COLO829 (cell line): Measurements from ENCODE around the gene NFYB.

Experiments
- DNase-seq: peaks from one replicate; pipeline ENCODE4 v3.0.0; 2012; ENCODE audit warnings: low spot score

The NFYB gene

GRCh38 chr12:104155711-104156555 lies 17.9 kb upstream of the NFYB start:
- DNase-seq = no peak

- no peak for DNase-seq
These were observed 16.8 kb upstream of the NFYB start for GRCh38 chr12:104154806-104155205.

GRCh38 chr12:104154286-104154685 lies 16.3 kb upstream of the NFYB start:
- DNase-seq = no peak

GRCh38 chr12:104152685-104153241 lies 14.8 kb upstream of the NFYB start:
- DNase-seq = no peak

GRCh38 chr12:104150416-104150815 lies 12.4 kb upstream of the NFYB start:
- DNase-seq = no peak

DNA sequence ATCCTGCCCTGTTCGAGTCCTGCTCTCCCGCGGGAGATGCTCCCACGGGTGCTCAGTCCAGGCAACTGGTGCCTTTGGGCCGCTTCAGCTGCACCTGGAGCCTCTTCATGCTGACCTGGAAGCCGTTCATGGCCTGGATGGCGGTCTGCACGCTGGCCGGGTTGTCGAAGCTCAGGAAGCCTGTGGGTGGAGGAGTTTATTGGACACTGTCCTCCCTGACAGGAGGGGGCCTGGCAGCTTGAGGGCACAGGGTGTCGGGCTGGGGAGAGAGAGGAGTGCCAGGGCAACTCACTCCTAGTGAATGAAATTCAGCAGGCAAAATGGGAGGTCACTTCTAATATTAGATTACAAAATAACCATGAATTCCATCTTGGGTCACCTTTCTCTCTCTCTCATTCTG lies 9.3 kb upstream of the NFYB start:
- no peak for DNase-seq

GRCh38 chr12:104143918-104144317 lies 5.9 kb upstream of the NFYB start:
- no peak for DNase-seq

DNA sequence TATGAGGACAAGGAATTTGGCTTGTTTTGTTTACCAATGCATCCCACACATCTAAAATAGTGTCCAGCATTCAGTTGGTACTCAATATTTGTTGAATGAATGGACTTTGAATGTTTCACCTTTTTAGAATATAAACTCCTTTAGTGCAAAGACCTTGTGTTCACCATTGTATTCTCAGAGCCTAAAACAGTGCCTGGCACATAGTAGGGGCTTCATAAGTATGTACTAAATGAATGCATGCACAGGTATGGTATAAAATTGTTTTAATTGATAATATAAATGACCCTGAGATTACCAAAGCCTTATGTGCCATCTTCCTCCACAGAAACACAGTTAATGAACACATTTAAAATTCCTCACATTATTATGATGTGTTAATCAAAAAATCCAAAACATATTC lies 5.0 kb upstream of the NFYB start:
- no peak for DNase-seq

DNA sequence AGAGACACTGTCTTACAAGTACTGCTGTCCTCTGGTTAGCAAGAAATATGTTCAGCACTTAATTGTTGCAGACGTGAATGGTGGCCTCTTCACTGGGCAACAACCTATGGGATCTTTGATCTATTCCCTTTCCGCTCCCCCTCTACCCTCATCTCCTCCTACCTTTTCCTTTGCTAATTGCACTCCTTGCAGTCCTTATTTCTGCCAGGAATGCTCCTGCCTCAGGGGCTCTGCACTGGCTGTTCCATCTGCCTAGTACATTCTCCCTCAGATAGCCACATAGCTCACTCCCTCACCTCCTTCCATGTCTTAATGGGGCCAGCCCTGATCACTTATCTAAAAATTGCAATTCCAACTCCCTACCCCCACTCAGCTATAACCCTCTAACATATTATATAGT lies 4.5 kb upstream of the NFYB start:
- no peak for DNase-seq

DNA sequence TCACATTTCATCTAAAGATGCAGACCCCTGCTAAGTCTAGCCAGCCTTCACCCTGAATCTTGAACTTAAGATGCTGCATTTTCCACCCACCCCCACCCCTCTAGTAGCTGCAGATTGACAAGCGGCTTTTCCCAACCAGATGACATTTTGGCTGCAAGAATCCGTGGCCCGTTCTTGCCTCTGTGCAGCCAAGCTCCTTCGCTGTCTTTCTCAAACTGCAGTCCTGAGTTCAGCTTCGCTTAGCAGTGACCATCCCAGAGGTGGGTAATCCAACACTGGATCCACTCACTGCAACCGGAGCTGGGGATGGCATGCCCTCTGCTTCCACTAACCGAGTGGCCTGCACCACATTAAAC lies 765 bp upstream of the NFYB start:
- no peak for DNase-seq

GRCh38 chr12:104137001-104137901 lies 759 bp downstream of the NFYB start:
- no peak for DNase-seq

- DNase-seq = no peak
These were observed 1.4 kb downstream of the NFYB start for GRCh38 chr12:104136577-104136976.

DNA sequence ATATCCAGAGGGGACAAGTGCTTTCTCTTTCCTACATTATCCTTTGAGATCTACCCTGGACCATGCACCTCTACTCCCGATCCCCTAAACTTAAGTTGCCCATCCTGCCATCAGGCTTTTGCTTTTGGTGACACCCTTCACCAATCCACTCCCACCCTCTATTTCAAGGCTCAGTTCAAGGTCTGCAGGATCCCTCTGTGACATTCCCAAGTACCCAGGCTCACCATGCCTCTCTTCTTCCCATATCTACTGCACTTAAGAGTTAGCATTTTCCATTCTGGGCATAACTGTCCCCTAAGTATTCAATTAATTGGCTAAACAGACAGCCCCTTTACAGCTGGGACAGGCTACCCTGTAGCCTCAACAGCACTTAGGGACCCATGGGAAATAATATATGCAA lies 3.1 kb downstream of the NFYB start:
- no peak for DNase-seq

GRCh38 chr12:104133866-104134265 lies 4.1 kb downstream of the NFYB start:
- no peak for DNase-seq

GRCh38 chr12:104133321-104133720 lies 4.7 kb downstream of the NFYB start:
- no peak for DNase-seq

DNA sequence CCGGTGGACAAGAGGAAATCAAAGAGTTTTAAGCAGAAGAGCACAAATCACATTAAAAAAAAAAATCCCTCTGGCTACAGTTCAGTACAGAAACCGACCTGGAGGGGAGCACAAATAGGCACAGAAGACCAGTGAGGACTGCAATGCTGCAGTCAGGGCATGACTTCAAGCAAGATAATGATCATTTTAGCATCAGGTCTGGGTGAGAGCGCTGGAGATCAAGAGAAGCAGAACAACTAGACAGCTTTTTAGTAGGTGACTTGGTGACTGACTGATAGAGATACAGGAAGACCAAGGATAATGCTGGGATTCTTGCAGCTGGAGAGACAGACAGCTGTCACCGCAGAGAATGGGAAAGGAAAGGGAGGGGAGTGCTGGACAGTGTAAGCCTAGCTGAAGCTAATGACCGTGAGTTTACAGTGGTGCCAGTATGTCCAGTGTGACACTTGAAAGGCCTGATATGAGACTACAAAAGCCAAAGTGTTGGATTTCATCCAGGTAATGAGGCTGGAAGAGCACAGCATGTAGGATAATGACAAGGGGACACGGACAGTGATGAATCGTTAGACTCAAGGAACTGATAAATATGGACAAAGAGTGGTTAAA lies 5.6 kb downstream of the NFYB start:
- DNase-seq = no peak

DNA sequence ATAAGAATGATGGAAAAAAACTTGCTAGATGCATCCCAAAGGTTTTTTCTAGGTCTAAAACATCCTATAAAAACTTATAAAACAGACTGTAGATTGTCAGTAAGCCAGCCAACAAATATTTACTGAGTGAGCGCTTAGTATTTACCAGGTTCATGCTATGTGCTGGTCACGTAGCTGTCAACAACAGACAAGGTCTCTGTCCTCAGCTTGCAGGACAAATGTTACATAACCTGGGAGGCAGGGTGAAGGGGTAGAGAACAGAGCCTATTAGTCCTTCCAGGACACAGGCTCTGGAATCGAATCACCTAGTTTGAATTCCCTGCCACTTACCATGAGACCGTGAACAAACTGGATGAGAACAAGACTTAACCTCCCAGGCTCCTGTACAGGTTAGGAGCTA lies 6.4 kb downstream of the NFYB start:
- DNase-seq = no peak

DNA sequence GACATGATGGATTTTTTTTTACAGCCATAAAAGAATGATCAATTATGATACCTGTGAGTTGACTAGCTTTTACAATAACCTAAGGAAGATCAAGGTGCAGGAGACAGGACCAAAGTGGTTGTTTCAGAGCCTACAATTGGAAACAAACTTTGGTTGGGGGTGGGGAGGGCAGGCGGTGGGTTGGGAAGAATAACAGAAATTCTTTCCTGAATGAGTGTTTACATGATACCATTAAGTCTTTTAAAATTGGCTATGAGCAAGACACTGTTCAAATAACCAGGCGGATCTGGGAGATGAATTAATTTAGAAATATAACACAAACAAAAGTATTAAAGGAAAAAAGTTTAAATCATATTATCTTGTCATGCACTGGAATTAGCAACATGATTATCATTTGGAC lies 7.2 kb downstream of the NFYB start:
- DNase-seq = no peak

- DNase-seq = no peak
These were observed 11.5 kb downstream of the NFYB start for GRCh38 chr12:104126548-104126947.

DNA sequence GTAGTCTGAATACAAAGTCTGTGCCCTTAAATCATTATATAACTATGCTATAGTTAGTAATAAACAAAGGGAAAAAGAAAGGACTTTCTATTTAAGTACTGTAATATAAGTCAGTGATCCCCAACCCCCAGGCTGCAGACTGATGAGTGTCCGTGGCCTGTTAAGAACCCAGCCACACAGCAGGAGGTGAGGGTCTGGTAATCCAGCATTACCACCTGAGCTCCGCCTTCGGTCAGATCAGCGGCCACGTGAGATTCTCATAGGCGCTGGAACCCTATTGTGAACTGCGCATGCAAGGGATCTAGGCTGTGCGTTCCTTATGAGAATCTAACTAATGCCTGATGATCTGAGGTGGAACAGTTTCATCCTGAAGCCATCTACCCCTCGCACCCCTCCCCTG lies 15.7 kb downstream of the NFYB start:
- no peak for DNase-seq

- DNase-seq = peak; percentile 76
These were observed 17.0 kb downstream of the NFYB start for GRCh38 chr12:104121001-104121400.

DNA sequence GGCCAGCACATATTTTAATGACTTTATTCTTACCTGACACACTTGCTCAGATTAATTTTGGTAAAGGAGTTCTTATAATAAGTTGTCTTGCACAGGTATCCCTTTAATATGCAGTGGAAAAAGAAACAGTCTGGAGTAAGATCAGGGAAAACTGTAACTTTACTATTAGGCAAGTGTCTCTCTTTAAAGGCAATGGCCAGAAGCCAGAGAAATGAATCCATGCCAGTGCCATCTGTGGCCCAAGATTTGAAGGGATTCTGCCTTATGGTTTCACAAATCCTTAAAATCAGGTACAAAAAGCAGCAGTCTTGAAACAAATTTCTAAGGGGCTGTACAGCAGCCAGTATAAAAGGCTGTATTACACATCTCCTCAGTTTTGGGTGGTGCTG lies 22.4 kb downstream of the NFYB start:
- DNase-seq = no peak
